Keratinocyte (primary cell): ENCODE results near the gene DPF3. TPM values are rescaled to one million over a fixed set of nuclear protein-coding genes. Genes with fewer than 3 reads are reported as not detected.
A peak's percentile ranks its signal among the peaks of the same experiment; 100 is the strongest.

Experiments used
- DNase-seq: peaks from one replicate; pipeline ENCODE4 v3.0.0-alpha.2; 2011; ENCODE audit warnings: low read depth, missing footprints, low spot score
- FAIRE-seq: peaks from 2 replicates; lab custom pipeline; 2011; peaks lifted over from hg19 to GRCh38; lab: Jason Lieb, UNC
- H2AFZ ChIP-seq: 2 replicates; pipeline ENCODE4 v1.6.0; 2012; ENCODE audit warnings: low read length, control low read depth, inconsistent platforms; ENCODE audit not compliant: control insufficient read depth
- H3K27ac ChIP-seq: 2 replicates; pipeline ENCODE4 v1.5.1; 2011; ENCODE audit warnings: low read length; ENCODE audit not compliant: control insufficient read depth, insufficient read depth
- H3K27me3 ChIP-seq: 3 replicates; pipeline ENCODE4 v1.6.0; 2011; ENCODE audit warnings: low read length; ENCODE audit not compliant: control insufficient read depth, insufficient read depth; ENCODE audit errors: extremely low read depth
- H3K36me3 ChIP-seq, 2 experiments: 2 replicates in 1 of 2; 3 replicates in 1 of 2; pipeline ENCODE4 v1.5.1; 2011; ENCODE audit warnings: low read length in 2 of 2, mild to moderate bottlenecking in 1 of 2; ENCODE audit not compliant: control insufficient read depth in 2 of 2, insufficient read depth in 2 of 2; ENCODE audit errors: extremely low read depth in 1 of 2
- H3K4me1 ChIP-seq: 3 replicates; pipeline ENCODE4 v1.5.1; 2011; ENCODE audit warnings: low read length; ENCODE audit not compliant: control insufficient read depth, insufficient read depth; ENCODE audit errors: extremely low read depth
- H3K4me2 ChIP-seq: 3 replicates; pipeline ENCODE4 v1.6.0; 2011; ENCODE audit warnings: low read depth, low read length; ENCODE audit not compliant: control insufficient read depth, insufficient read depth; ENCODE audit errors: extremely low read depth
- H3K4me3 ChIP-seq, 3 experiments: fragments of 200-600 bp in 1 of 3; sonication (generic) in 1 of 3; 2 replicates in 2 of 3; 3 replicates in 1 of 3; pipeline ENCODE4 v1.5.1; 2011 to 2016; ENCODE audit warnings: low read length in 3 of 3, mild to moderate bottlenecking in 3 of 3, control low read depth in 2 of 3, inconsistent platforms in 1 of 3, low read depth in 1 of 3, mixed read lengths in 1 of 3, mixed run types in 1 of 3, moderate library complexity in 1 of 3; ENCODE audit not compliant: control insufficient read depth in 2 of 3, insufficient read depth in 2 of 3; ENCODE audit errors: extremely low read depth in 1 of 3
- H3K79me2 ChIP-seq: 2 replicates; pipeline ENCODE4 v1.6.0; 2012; ENCODE audit warnings: low read length; ENCODE audit not compliant: control insufficient read depth, insufficient read depth
- H3K9ac ChIP-seq: 3 replicates; pipeline ENCODE4 v1.6.0; 2011; ENCODE audit warnings: low read length; ENCODE audit not compliant: control insufficient read depth, insufficient read depth; ENCODE audit errors: extremely low read depth
- H3K9me1 ChIP-seq: 3 replicates; pipeline ENCODE4 v1.6.0; 2011; ENCODE audit warnings: low read length; ENCODE audit not compliant: control insufficient read depth, insufficient read depth; ENCODE audit errors: extremely low read depth
- H3K9me3 ChIP-seq: 2 replicates; pipeline ENCODE4 v1.5.1; 2012; ENCODE audit warnings: low read depth, low read length; ENCODE audit not compliant: control insufficient read depth
- H4K20me1 ChIP-seq: 3 replicates; pipeline ENCODE4 v1.6.0; 2011; ENCODE audit warnings: low read length; ENCODE audit not compliant: control insufficient read depth, insufficient read depth; ENCODE audit errors: extremely low read depth
- EZH2 ChIP-seq: IDR thresholded peaks from one replicate; pipeline ENCODE4 v1.6.1; 2012; ENCODE audit warnings: inconsistent platforms, mild to moderate bottlenecking, low read length, moderate library complexity
- dilution Hi-C: fragments of 300-500 bp; cut with MboI; formaldehyde crosslinking; loops from one replicate; pipeline ENCODE4 v1.7.0; 2020; ENCODE audit warnings: low sequenced_read_pairs; ENCODE audit not compliant: extremely low pct_ligation_motif_present
- polyA plus RNA-seq, 5 experiments: library from polyadenylated mRNA; depleted of rRNA in 3 of 5; stranded (reverse) in 3 of 5; stranded (forward) in 1 of 5; unstranded in 1 of 5; fragments of >200 nt; gene quantifications; 1 replicate in 1 of 5; 2 replicates in 3 of 5; 3 replicates in 1 of 5; pipeline versions ENCODE4 v1.2.1 to v1.2.3, GENCODE V29; 2011 to 2012; ENCODE audit warnings: missing spikeins in 2 of 5, low read depth in 1 of 5, low replicate concordance in 1 of 5
- TF ChIP-seq, protein P1 (sequence below), 3 experiments: IDR thresholded peaks in 1 of 3; conservative IDR thresholded peaks in 1 of 3; optimal IDR thresholded peaks in 1 of 3; 2 replicates in 2 of 3; 3 replicates in 1 of 3; pipeline versions ENCODE3 to v1.5.1; 2011; ENCODE audit warnings: low read length in 3 of 3, mild to moderate bottlenecking in 3 of 3, moderate library complexity in 2 of 3, control low read depth in 1 of 3, inconsistent platforms in 1 of 3; ENCODE audit not compliant: insufficient read depth in 2 of 3; ENCODE audit errors: extremely low read depth in 1 of 3

The DPF3 gene
- polyA plus RNA-seq, 1 donor (not counting 4 experiments of a cell fraction or from before 2014, with no cell fraction given), result 1.1 TPM

DNA sequence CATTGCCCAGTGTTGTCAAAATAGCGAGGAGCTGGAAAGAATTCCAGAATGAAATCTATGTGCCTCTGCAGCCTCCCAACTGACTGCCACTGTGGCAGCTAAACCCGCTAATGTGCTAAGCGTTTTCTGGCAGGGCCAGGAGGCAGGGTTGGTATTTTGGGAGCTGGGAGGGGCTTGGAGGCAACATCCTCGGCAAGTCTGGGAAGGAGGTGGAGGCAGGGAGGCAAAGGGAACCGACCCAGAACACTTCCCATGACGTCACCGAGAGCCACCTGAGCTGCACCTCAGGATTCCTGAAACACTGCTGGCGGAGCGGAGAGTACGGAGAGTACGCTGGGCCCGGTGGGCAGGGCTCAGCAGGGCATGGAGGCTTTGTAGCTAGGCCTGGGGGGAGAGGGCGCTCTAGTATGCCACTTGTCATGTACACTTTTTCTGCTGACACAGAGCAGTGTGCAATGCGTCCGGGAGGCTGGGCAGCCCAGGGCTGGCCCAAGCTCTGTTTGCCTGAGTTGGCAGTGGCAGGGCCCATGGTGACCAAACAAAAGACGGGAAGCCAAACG is 81.5 kb downstream of the DPF3 start:
- Histone ChIP-seq H3K4me1 (peaks cover 5% of the 10 kb centered on the region), H3K79me2 (no peaks in the 10 kb centered on the region), H4K20me1 (no peaks in the 10 kb centered on the region), H3K4me2 (no peak overlapping the region), H2AFZ (peak overlapping the region; percentile 20), H3K36me3 (no peaks in the 10 kb centered on the region), H3K9me1 (no peaks in the 10 kb centered on the region), H3K4me3 (no peak overlapping the region), H3K27me3 (peaks cover 3% of the 10 kb centered on the region), H3K27ac (no peak overlapping the region), H3K9ac (no peak overlapping the region), H3K9me3 (no peaks in the 10 kb centered on the region)
- FAIRE-seq (no peak), DNase-seq (no peak)
- TF ChIP-seq, protein P1, sequence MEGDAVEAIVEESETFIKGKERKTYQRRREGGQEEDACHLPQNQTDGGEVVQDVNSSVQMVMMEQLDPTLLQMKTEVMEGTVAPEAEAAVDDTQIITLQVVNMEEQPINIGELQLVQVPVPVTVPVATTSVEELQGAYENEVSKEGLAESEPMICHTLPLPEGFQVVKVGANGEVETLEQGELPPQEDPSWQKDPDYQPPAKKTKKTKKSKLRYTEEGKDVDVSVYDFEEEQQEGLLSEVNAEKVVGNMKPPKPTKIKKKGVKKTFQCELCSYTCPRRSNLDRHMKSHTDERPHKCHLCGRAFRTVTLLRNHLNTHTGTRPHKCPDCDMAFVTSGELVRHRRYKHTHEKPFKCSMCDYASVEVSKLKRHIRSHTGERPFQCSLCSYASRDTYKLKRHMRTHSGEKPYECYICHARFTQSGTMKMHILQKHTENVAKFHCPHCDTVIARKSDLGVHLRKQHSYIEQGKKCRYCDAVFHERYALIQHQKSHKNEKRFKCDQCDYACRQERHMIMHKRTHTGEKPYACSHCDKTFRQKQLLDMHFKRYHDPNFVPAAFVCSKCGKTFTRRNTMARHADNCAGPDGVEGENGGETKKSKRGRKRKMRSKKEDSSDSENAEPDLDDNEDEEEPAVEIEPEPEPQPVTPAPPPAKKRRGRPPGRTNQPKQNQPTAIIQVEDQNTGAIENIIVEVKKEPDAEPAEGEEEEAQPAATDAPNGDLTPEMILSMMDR (optimal IDR thresholded peaks at IDR 0.05 in 1 of 3, IDR thresholded peaks at IDR 0.05 in 1 of 3, conservative IDR thresholded peaks at IDR 0.05 in 1 of 3; ENCODE audit: extremely low read depth in 1 of 3, insufficient read depth in 2 of 3, low read length in 3 of 3), result peak in 1 of 3 experiments; percentile 5
- TF ChIP-seq EZH2, result no peak
- dilution Hi-C loops, result no loop called here

DNA sequence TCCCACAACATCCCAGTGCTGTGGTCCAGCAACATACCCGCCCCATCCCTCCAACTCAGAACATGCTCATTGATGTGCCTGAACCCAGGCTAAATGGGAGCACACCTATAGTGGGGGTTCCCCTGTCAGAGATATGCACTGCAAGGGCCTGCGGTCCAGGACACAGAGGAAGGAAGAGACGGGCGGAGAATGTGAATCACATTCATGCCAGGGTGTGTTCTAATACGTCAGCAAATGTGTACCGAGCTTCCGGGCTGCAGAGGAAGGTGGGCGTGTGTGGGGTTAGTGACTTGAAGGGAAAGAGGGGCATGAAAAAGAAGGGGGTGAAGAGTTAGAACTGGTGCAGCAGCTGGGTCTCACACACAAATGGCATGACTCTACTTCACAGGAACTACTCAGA is 83.7 kb downstream of the DPF3 start:
- TF ChIP-seq, protein P1 (optimal IDR thresholded peaks at IDR 0.05 in 1 of 3, IDR thresholded peaks at IDR 0.05 in 1 of 3, conservative IDR thresholded peaks at IDR 0.05 in 1 of 3; ENCODE audit: extremely low read depth in 1 of 3, insufficient read depth in 2 of 3, low read length in 3 of 3), result no peak
- no peak for TF ChIP-seq EZH2
- H3K79me2 ChIP-seq, result no peaks in the 10 kb centered on the region
- no peak overlapping the region for H3K27ac ChIP-seq
- H3K9ac ChIP-seq, result no peak overlapping the region
- no peaks in the 10 kb centered on the region for H4K20me1 ChIP-seq
- H3K4me3 ChIP-seq, result no peak overlapping the region
- FAIRE-seq (no peak), DNase-seq (no peak)
- H3K36me3 ChIP-seq, result no peaks in the 10 kb centered on the region
- H3K9me1 ChIP-seq, result no peaks in the 10 kb centered on the region
- peaks cover 5% of the 10 kb centered on the region for H3K4me1 ChIP-seq
- dilution Hi-C loops, result no loop called here
- H2AFZ ChIP-seq, result no peak overlapping the region
- no peak overlapping the region for H3K4me2 ChIP-seq
- no peaks in the 10 kb centered on the region for H3K27me3 ChIP-seq
- H3K9me3 ChIP-seq, result no peaks in the 10 kb centered on the region
